NCI-H510A treated with DMSO at 0.1 percent for 48 hours (cell line): Measurements from ENCODE around the gene MGME1.

ENCODE experiments used
- DNase-seq: peaks from one replicate; lab custom pipeline; 2025; lab: John Stamatoyannopoulos, UW

Gene MGME1

DNA sequence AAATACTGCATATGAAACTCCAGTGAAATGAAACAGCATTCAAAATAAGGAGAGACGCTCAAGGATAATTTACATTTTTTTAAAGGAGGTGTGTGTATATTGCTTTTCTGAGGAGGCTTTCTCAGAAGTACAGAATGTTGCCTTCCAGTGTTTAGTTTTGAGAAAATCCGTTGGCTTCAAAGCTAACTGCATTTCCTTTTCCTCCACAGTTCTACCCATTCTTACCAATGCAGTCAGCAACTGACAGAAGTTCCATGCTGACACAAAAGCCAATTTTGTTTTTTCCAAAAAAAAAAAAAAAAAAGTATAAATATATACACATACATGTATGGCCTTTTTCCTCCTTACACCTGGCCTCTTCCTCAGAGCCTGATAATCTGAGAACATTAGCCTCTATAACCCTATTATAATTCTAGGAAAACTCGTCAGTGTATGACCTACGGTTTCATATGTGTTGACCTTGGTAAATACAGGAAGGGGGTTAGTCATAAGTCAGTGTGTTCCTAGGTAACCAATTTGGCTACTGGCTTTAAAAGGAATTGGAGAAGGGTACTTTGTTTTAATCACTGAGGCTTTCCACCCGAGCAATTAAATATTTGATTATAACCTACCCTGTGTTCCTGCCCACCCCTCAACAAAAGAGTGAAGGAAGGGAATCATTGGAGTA lies 24.2 kb downstream of the MGME1 start:
- no peak for DNase-seq

GRCh38 chr20:17993546-17993945 lies 24.7 kb downstream of the MGME1 start:
- DNase-seq, result no peak

DNA sequence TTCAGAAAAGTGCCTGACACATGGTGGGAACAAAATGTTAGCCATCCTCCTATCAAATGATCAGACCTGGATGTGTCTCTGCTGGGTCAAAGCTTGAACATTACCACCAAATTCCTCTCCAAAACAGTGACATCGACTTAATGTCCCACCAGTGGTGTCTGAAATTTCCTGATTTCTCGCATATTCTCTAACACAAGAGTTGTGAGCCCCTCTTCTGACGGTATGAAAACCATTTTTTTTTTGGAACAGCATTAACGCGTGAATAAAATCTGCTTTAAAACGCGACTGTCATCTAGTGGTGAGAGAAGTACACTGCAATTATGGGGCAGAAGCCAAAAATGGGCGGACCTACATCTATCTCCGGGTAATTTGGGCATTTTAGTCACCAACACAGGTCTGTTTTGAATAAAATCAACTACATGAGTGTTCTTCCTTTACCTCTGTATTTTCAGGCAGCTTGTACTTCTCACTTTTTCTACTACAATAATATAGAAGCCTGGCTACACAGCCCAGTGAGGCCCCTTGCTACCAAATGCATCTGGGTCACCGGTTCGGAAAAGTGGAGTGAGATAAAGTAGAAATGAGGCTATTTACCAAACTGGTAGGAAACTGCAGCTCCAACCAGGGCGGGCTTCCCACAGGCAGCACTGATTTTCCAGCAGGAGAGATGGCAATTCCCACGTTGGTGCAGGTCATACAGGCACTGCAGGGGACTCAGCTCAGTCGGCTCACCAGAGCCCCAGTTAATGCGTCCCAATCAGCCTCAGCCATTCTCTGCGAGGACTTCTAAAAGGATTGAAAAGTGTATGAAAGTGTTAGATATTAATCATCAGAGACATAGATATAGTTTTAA lies 27.4 kb downstream of the MGME1 start:
- DNase-seq, result peak; percentile 64

DNA sequence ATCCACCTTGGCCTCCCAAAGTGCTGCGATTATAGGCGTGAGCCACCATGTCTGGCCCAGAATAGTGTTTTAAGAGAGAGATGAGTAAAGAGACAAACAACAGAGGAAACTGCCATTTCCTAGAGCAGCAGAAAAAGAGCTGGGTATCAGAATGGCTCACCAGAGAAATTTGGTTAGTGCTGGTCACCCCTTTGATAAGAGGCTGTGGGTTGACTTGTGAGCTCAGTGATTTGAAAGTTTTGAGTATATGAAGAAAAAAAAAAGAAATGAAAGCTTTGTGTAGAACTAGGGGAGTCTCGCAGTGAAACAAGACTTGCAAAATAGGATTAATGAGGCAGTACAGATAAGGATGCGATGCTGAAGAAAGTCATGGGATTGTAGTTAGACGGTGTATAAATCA lies 29.6 kb downstream of the MGME1 start:
- no peak for DNase-seq

GRCh38 chr20:17999566-17999965 lies 30.7 kb downstream of the MGME1 start:
- no peak for DNase-seq

GRCh38 chr20:18001131-18001921 lies 32.5 kb downstream of the MGME1 start:
- DNase-seq, result no peak

GRCh38 chr20:18003897-18004296 lies 35.1 kb downstream of the MGME1 start:
- no peak for DNase-seq

- DNase-seq, result no peak
Measured at GRCh38 chr20:18004384-18005031, 35.7 kb downstream of the MGME1 start.

DNA sequence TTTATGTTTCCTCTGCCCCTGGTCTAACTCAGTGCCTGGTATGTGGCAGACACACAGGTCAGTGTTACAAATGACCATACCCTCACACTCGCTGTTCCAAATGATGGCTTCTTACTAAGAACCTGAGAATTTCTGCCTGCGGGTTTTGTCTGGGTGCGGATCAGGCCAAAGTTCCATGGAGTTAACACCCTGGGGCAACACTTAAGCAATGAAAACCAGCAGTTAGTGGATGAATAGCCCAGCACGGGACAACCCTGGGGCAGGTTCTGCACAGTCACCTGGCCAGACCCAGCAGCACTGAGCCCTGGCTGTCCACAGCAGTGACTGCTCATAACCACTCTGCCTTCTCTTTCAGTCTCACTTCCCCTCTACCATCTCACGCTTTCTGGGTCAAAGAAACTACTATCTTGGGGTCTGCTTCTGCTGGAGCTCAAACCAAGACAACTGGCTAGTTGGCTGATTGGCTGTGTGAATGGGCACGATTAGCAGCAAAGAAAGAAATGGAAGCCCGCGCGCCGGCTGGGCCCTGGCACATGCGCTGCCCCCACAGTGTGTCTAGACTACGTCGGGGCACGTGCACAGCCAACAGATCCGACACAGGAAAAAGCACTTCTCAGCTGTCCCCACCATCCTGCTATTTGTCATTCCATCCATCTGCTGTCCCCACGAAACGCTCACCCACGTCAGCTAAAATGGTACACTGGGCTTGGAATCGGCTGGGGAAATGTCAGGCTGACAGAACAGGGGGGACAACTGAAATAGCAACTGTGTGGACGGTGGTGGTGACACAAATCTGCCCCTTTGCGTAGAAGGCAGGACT lies 36.6 kb downstream of the MGME1 start:
- DNase-seq, result no peak

DNA sequence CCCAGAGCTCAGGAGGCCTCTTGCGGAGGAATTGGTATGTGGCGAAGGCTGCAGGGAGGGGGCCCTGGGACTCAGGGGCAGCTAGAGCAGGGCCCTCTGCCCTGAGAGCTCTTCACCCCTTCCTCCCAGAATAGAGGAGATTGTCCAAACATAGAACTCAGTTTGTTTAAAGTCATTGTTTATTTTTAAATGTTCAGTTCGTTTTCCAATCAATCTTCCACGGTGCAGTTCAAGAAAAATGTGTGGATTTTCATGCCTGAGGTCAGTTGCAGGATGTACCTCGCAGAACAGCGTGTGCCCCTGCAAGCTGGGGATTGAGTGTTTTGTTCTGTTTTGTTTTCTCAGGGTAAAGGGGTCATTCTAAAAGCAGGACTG lies 37.2 kb downstream of the MGME1 start:
- no peak for DNase-seq

DNA sequence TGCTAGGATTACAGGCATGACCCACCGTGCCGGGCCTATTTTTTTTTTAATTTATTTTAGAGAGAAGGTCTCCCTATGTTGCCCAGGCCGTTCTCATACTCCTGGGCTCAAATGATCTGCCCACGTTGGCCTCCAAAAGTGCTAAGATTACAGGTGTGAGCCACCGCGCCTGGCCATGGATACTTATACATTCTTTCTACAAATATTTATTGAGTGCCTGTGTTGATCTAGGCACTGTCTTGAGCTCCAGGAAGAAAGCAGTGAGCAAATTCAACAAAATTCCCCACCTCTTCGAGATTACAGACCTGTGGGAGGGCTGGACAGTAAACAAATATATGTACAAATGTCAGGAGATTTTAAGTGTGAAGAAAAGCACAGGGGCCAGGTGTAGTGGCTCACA lies 37.9 kb downstream of the MGME1 start:
- DNase-seq, result no peak

GRCh38 chr20:18007534-18008292 lies 38.9 kb downstream of the MGME1 start:
- no peak for DNase-seq

- DNase-seq, result no peak
Measured at GRCh38 chr20:18009116-18009515, 40.3 kb downstream of the MGME1 start.

DNA sequence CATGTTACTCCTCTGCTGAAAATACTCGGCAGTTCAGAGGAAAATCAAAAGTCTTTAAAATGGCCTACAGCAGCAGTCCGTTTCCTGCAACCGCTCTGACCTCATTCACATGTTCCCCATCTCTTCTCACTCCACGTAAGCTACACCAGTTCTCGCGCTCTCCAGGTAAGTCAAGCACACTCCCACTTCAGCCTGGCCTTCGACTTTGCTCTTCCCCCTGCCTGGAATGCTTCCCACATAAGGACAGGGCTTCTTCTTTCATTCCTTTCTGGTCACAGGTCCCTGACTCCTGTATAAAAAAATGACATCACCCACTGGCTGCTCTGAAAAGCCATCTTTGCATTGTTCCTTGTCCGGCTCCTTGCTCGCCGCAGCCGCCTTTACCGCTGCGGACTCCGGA lies 42.7 kb downstream of the MGME1 start:
- DNase-seq, result no peak

- DNase-seq, result no peak
Measured at GRCh38 chr20:18011951-18012645, 43.3 kb downstream of the MGME1 start.

DNA sequence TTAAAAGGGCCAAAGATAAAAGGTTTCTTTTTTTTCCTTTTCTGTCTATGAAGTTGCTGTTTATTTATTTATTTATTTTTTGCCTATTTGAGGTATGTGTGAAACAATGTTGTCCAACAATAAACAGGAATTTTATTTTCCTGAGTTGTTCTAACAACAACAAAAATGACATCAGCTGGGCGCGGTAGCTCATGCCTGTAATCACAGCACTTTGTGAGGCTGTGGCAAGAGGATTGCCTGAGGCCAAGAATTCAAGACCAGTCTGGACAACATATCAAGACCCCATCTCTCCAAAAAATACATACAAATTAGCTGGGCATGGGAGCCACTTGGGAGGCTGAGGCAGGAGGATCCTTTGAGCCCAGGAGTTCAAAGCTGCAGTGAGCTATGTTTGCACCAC lies 44.1 kb downstream of the MGME1 start:
- DNase-seq, result no peak

DNA sequence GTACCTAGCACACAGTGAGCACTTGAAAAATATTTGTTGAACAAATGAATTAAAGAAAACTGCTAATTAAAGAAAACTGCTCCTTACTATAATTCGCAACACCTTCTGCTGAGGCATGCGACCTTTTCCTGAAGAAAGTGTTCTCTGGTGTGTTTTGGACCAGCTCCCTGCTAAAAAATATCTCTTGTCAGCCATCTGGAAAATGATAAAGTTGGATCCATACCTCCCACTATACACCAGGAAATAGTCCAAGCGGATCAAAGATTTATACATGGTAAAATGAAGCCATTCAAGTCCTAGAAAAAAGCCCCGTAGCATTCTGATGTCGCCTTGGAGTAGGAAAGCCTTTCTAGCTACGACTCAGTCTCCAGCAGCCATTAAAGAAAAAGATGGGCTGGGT lies 45.6 kb downstream of the MGME1 start:
- DNase-seq, result no peak

DNA sequence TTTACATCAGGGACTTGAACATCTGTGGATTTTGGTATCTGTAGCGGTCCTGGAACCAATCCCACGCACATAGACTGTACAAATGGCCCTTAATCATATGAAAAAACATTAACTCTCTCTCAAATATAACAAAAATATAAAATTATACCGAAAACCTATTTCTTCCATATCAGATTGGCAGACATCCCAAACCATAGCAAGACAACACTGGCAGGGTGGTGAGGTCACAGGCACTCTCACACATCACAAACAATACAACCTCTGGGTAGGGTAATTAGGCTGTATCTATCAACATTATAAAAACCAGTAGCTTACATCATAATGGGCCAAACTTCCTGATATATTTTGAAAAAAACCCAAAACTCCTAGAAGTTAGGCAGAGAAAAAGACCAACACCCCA lies 48.0 kb downstream of the MGME1 start:
- DNase-seq, result no peak

GRCh38 chr20:18018100-18018499 lies 49.3 kb downstream of the MGME1 start:
- DNase-seq, result no peak

DNA sequence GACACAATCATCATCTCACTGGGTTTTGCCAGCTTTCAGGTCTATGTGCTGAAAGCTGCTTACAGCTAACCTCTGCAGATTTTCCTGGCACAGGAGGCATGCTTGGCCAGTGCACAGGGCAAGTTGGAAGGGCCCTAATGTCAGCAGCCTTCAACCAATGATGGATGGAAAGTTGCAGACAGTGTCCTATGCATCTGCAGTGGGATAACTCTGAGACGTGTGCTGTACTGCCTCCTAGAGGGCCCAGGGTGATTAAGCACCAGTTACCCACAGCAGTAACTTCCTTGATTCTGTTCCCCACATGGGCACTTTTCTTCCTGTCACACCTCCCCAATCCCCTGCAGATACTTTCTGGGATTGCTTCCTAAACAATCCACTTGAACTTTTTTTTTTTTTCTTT lies 50.2 kb downstream of the MGME1 start:
- peak; percentile 4 for DNase-seq
